Urinary bladder (tissue), 4 donors: Measurements from ENCODE around the gene PLEKHA8. TPM values are rescaled to one million over a fixed set of nuclear protein-coding genes. Genes with fewer than 3 reads are reported as not detected.
A peak's percentile ranks its signal among the peaks of the same experiment; 100 is the strongest.
"Not testable (repeated sequence)": the region's sequence is repeated elsewhere in the genome, so short reads cannot be mapped to it uniquely, and the experiment has no call there.

Experiments used
- DNase-seq: peaks from one replicate; pipeline ENCODE4 v3.0.0-alpha.2; 2015; ENCODE audit errors: extremely low spot score
- H3K27ac ChIP-seq: one replicate; pipeline ENCODE4 v1.5.1; 2013; ENCODE audit warnings: low read depth, mild to moderate bottlenecking, moderate library complexity
- H3K36me3 ChIP-seq: one replicate; pipeline ENCODE4 v1.6.1; 2013; ENCODE audit warnings: mild to moderate bottlenecking, moderate library complexity; ENCODE audit not compliant: insufficient read depth
- H3K4me1 ChIP-seq: one replicate; pipeline ENCODE4 v1.6.1; 2013; ENCODE audit warnings: mild to moderate bottlenecking, moderate library complexity; ENCODE audit not compliant: insufficient read depth
- H3K4me3 ChIP-seq: one replicate; pipeline ENCODE4 v1.5.1; 2013; ENCODE audit warnings: low read depth, low read length
- WGBS: extraction: QIAGEN DNeasy Blood & Tissue Kit; methylation state at CpG from one replicate; pipeline ENCODE4 v1.1.7; 2013; 5-methylcytosine and 5-hydroxymethylcytosine counted together
- polyA plus RNA-seq: library from polyadenylated mRNA; stranded (reverse); fragments of 200-250 nt; gene quantifications from one replicate; pipeline ENCODE4 v1.2.3, GENCODE V29; 2013
- total RNA-seq: library from RNA; depleted of rRNA; stranded (reverse); fragments of >200 nt; gene quantifications from one replicate; pipeline ENCODE4 v1.2.3, GENCODE V29; 2014
- donor health status: healthy with polysubstance abuse.
- donor health status: healthy.

Gene PLEKHA8
- total and polyA plus RNA-seq, 2 donors: 4.6 to 21.3 TPM

- H3K4me3 ChIP-seq: no peak overlapping the region
- no peak overlapping the region for H3K27ac ChIP-seq
- DNase-seq: no peak
- peaks cover 2% of the 10 kb centered on the region for H3K36me3 ChIP-seq
- 91% methylated on average over 3 of the region's 3 CpGs for WGBS
- H3K4me1 ChIP-seq: no peaks in the 10 kb centered on the region
Measured at GRCh38 chr7:30053068-30053467, 24.9 kb downstream of the PLEKHA8 start.

- no peak overlapping the region for H3K4me3 ChIP-seq
- no peaks in the 10 kb centered on the region for H3K36me3 ChIP-seq
Measured at GRCh38 chr7:30057741-30058140, 29.5 kb downstream of the PLEKHA8 start.

GRCh38 chr7:30061786-30062185 is 33.6 kb downstream of the PLEKHA8 start:
- not testable (repeated sequence) for H3K27ac ChIP-seq, H3K4me3 ChIP-seq, H3K36me3 ChIP-seq, DNase-seq, H3K4me1 ChIP-seq
- 11% methylated on average over 3 of the region's 3 CpGs for WGBS

More at GRCh38 chr7:30057741-30058140, 29.5 kb downstream of the PLEKHA8 start:
- no peak for DNase-seq
- no peaks in the 10 kb centered on the region for H3K4me1 ChIP-seq
- no peak overlapping the region for H3K27ac ChIP-seq

GRCh38 chr7:30062587-30062986 is 34.4 kb downstream of the PLEKHA8 start:
- peak; percentile 21 for DNase-seq
- Histone ChIP-seq H3K36me3 (peaks cover 3% of the 10 kb centered on the region), H3K27ac (no peak overlapping the region), H3K4me1 (no peaks in the 10 kb centered on the region), H3K4me3 (no peak overlapping the region)
- 79% methylated on average over 1 of the region's 1 CpG for WGBS

GRCh38 chr7:30065746-30066145 is 37.5 kb downstream of the PLEKHA8 start:
- Histone ChIP-seq H3K4me1 (no peaks in the 10 kb centered on the region), H3K27ac (no peak overlapping the region), H3K36me3 (peaks cover 5% of the 10 kb centered on the region), H3K4me3 (no peak overlapping the region)
- WGBS: 78% methylated on average over 3 of the region's 3 CpGs
- DNase-seq: no peak

GRCh38 chr7:30066687-30067086 is 38.5 kb downstream of the PLEKHA8 start:
- Histone ChIP-seq H3K4me3 (no peak overlapping the region), H3K36me3 (peaks cover 5% of the 10 kb centered on the region), H3K4me1 (no peaks in the 10 kb centered on the region), H3K27ac (no peak overlapping the region)
- no peak for DNase-seq
- 96% methylated on average over 1 of the region's 1 CpG for WGBS

GRCh38 chr7:30068117-30068516 is 39.9 kb downstream of the PLEKHA8 start:
- no peak overlapping the region for H3K27ac ChIP-seq
- no peak overlapping the region for H3K4me3 ChIP-seq
- no peaks in the 10 kb centered on the region for H3K4me1 ChIP-seq
- no peak for DNase-seq
- H3K36me3 ChIP-seq: peaks cover 5% of the 10 kb centered on the region

- 85% methylated on average over 5 of the region's 5 CpGs for WGBS
- DNase-seq: no peak
- H3K27ac ChIP-seq: no peak overlapping the region
Measured at GRCh38 chr7:30069096-30069867, 41.1 kb downstream of the PLEKHA8 start.

GRCh38 chr7:30070052-30070451 is 41.8 kb downstream of the PLEKHA8 start:
- Histone ChIP-seq H3K4me3 (no peak overlapping the region), H3K36me3 (peaks cover 3% of the 10 kb centered on the region), H3K4me1 (no peaks in the 10 kb centered on the region), H3K27ac (no peak overlapping the region)
- DNase-seq: no peak
- WGBS: 0% methylated on average over 1 of the region's 1 CpG

More at GRCh38 chr7:30069096-30069867, 41.1 kb downstream of the PLEKHA8 start:
- no peaks in the 10 kb centered on the region for H3K4me1 ChIP-seq
- H3K36me3 ChIP-seq: peaks cover 3% of the 10 kb centered on the region
- H3K4me3 ChIP-seq: no peak overlapping the region

- Histone ChIP-seq H3K4me1 (no peaks in the 10 kb centered on the region), H3K36me3 (peaks cover 3% of the 10 kb centered on the region), H3K27ac (no peak overlapping the region), H3K4me3 (no peak overlapping the region)
- DNase-seq: no peak
- 96% methylated on average over 1 of the region's 1 CpG for WGBS
Measured at GRCh38 chr7:30072735-30073134, 44.5 kb downstream of the PLEKHA8 start.

- Histone ChIP-seq H3K36me3 (peaks cover 2% of the 10 kb centered on the region), H3K4me3 (no peak overlapping the region), H3K4me1 (no peaks in the 10 kb centered on the region), H3K27ac (no peak overlapping the region)
- 62% methylated on average over 1 of the region's 1 CpG for whole genome bisulfite sequencing
- no peak for DNase-seq
Measured at GRCh38 chr7:30074422-30075030, 46.3 kb downstream of the PLEKHA8 start.

- H3K36me3 ChIP-seq: peaks cover 2% of the 10 kb centered on the region
- WGBS: 86% methylated on average over 1 of the region's 1 CpG
- no peak overlapping the region for H3K27ac ChIP-seq
- H3K4me1 ChIP-seq: no peaks in the 10 kb centered on the region
- no peak overlapping the region for H3K4me3 ChIP-seq
- no peak for DNase-seq
Measured at GRCh38 chr7:30076411-30076810, 48.2 kb downstream of the PLEKHA8 start.

- WGBS: 99% methylated on average over 3 of the region's 3 CpGs
- H3K4me1 ChIP-seq: no peaks in the 10 kb centered on the region
- DNase-seq: no peak
- H3K36me3 ChIP-seq: peaks cover 2% of the 10 kb centered on the region
- H3K27ac ChIP-seq: no peak overlapping the region
- no peak overlapping the region for H3K4me3 ChIP-seq
Measured at GRCh38 chr7:30078280-30078679, 50.1 kb downstream of the PLEKHA8 start.

GRCh38 chr7:30079880-30080279 is 51.7 kb downstream of the PLEKHA8 start:
- no peak overlapping the region for H3K27ac ChIP-seq
- no peak overlapping the region for H3K4me3 ChIP-seq
- peaks cover 2% of the 10 kb centered on the region for H3K36me3 ChIP-seq
- H3K4me1 ChIP-seq: no peaks in the 10 kb centered on the region
- DNase-seq: no peak
- WGBS: 98% methylated on average over 2 of the region's 2 CpGs
